Astrocyte (in vitro differentiated cells and primary cell): ENCODE data around the gene TUFT1. TPM values are rescaled to one million over a fixed set of nuclear protein-coding genes. Genes with fewer than 3 reads are reported as not detected.

Experiments used
- DNase-seq: peaks from one replicate; pipeline ENCODE4 v3.0.0-alpha.2; 2010; ENCODE audit warnings: low read depth
- FAIRE-seq: peaks from 2 replicates; lab custom pipeline; 2011; peaks lifted over from hg19 to GRCh38; lab: Jason Lieb, UNC
- H2AFZ ChIP-seq: 2 replicates; pipeline ENCODE4 v1.6.0; 2012; ENCODE audit warnings: low read depth, low read length, inconsistent platforms
- H3K27ac ChIP-seq: 2 replicates; pipeline ENCODE4 v1.5.1; 2011; ENCODE audit warnings: low read depth, low read length, inconsistent platforms
- H3K27me3 ChIP-seq: 2 replicates; pipeline ENCODE4 v1.6.0; 2011; ENCODE audit warnings: low read length, inconsistent platforms; ENCODE audit not compliant: insufficient read depth
- H3K36me3 ChIP-seq: 2 replicates; pipeline ENCODE4 v1.5.1; 2011; ENCODE audit warnings: low read length, inconsistent platforms; ENCODE audit not compliant: insufficient read depth
- H3K4me1 ChIP-seq: 2 replicates; pipeline ENCODE4 v1.5.1; 2011; ENCODE audit warnings: low read length, inconsistent platforms; ENCODE audit not compliant: insufficient read depth
- H3K4me2 ChIP-seq: 2 replicates; pipeline ENCODE4 v1.6.0; 2012; ENCODE audit warnings: low read length, inconsistent platforms
- H3K4me3 ChIP-seq: 2 replicates; pipeline ENCODE4 v1.5.1; 2011; ENCODE audit warnings: low read depth, mild to moderate bottlenecking, low read length, inconsistent platforms; ENCODE audit not compliant: insufficient read depth
- H3K79me2 ChIP-seq: 2 replicates; pipeline ENCODE4 v1.6.0; 2012; ENCODE audit warnings: mild to moderate bottlenecking, low read length, inconsistent platforms; ENCODE audit not compliant: insufficient read depth
- H3K9ac ChIP-seq: 2 replicates; pipeline ENCODE4 v1.6.0; 2012; ENCODE audit warnings: mild to moderate bottlenecking, low read length, inconsistent platforms
- H3K9me3 ChIP-seq: 2 replicates; pipeline ENCODE4 v1.5.1; 2012; ENCODE audit warnings: low read depth, mild to moderate bottlenecking, low read length, inconsistent platforms; ENCODE audit not compliant: insufficient read depth
- H4K20me1 ChIP-seq: 2 replicates; pipeline ENCODE4 v1.6.0; 2012; ENCODE audit warnings: low read length, inconsistent platforms; ENCODE audit not compliant: insufficient read depth
- H3K27ac Mint-ChIP-seq: one replicate; pipeline ENCODE4 v1.8.0; 2021; ENCODE audit warnings: mild to moderate bottlenecking, mixed read lengths; ENCODE audit not compliant: unreplicated experiment
- H3K27me3 Mint-ChIP-seq: one replicate; pipeline ENCODE4 v1.8.0; 2021; ENCODE audit warnings: low read depth, mixed read lengths; ENCODE audit not compliant: unreplicated experiment
- H3K36me3 Mint-ChIP-seq: one replicate; pipeline ENCODE4 v1.8.0; 2021; ENCODE audit warnings: low read depth, mixed read lengths; ENCODE audit not compliant: unreplicated experiment
- H3K4me1 Mint-ChIP-seq: one replicate; pipeline ENCODE4 v1.8.0; 2021; ENCODE audit warnings: low read depth, mixed read lengths; ENCODE audit not compliant: unreplicated experiment
- H3K4me3 Mint-ChIP-seq: one replicate; pipeline ENCODE4 v1.8.0; 2021; ENCODE audit warnings: mild to moderate bottlenecking, moderate library complexity, mixed read lengths; ENCODE audit not compliant: unreplicated experiment
- H3K9me3 Mint-ChIP-seq: one replicate; pipeline ENCODE4 v1.8.0; 2021; ENCODE audit warnings: mild to moderate bottlenecking, mixed read lengths; ENCODE audit not compliant: unreplicated experiment
- EZH2 ChIP-seq: IDR thresholded peaks from 2 replicates; pipeline ENCODE4 v1.6.1; 2012; ENCODE audit warnings: mild to moderate bottlenecking, low read length, inconsistent platforms; ENCODE audit not compliant: insufficient read depth
- total RNA-seq: library from RNA; stranded (reverse); gene quantifications from 2 replicates; pipeline ENCODE4 v1.2.1, GENCODE V29; 2021
- TF ChIP-seq, protein P1 (sequence below): IDR thresholded peaks from 2 replicates; pipeline ENCODE4 v1.5.1; 2011; ENCODE audit warnings: low read depth, mild to moderate bottlenecking, inconsistent platforms, low read length, moderate library complexity; ENCODE audit not compliant: insufficient read depth

The TUFT1 gene
- total RNA-seq, 1 donor from 2014 or later, result 90.6 TPM

DNA sequence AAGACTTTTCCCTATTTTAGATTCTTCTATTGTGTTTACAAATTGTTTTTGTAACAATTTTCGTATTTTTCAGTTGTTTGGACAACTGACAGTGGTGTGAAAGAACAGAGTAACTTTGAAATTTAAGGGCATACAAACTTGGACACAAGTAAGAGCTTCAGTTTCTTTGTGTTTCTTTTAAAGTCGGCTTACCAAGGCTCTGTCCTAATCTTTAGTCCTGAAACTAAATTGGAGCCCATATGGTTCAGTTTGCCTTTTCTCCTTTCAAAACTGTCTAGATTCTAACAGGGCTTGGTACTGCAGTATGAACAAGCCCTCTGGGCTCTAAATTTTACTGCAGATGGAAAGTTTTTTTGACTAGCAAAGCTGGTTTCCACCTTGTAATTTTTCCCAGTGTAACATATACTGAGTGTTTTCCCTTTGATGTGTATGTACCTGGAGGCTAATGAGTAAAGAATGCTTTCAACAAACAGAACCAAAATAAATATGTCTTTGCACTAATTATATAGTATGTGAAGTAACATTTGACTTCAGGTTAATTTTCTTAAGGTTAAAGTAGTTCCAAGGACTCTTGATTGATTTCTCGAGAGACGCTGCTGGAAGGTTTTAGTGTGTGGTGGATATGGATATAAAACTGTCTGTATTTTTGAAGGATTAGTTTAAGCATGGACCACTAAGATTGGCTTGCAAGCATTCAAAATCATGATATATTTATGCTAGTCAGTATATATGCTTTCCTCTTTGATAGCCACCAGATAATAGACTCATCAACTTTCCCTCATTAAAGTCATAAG lies 75.8 kb downstream of the TUFT1 start:
- Histone ChIP-seq H3K27ac (peak overlapping the region; percentile 0), H3K4me3 (no peak overlapping the region), H3K9me3 (no peaks in the 10 kb centered on the region), H2AFZ (no peak overlapping the region), H3K36me3 (peaks cover 4% of the 10 kb centered on the region), H4K20me1 (peaks cover 61% of the 10 kb centered on the region), H3K79me2 (peaks cover 72% of the 10 kb centered on the region), H3K9ac (no peak overlapping the region), H3K4me2 (peak overlapping the region; percentile 55), H3K27me3 (no peaks in the 10 kb centered on the region), H3K4me1 (peaks cover 35% of the 10 kb centered on the region)
- DNase-seq, result no peak
- Mint-ChIP-seq H3K27ac (peak overlapping the region; percentile 63), H3K4me3 (peak overlapping the region; percentile 57), H3K36me3 (peaks cover 3% of the 10 kb centered on the region), H3K9me3 (no peaks in the 10 kb centered on the region), H3K4me1 (peaks cover 40% of the 10 kb centered on the region), H3K27me3 (no peaks in the 10 kb centered on the region)
- TF ChIP-seq EZH2, result no peak
- TF ChIP-seq, protein P1, sequence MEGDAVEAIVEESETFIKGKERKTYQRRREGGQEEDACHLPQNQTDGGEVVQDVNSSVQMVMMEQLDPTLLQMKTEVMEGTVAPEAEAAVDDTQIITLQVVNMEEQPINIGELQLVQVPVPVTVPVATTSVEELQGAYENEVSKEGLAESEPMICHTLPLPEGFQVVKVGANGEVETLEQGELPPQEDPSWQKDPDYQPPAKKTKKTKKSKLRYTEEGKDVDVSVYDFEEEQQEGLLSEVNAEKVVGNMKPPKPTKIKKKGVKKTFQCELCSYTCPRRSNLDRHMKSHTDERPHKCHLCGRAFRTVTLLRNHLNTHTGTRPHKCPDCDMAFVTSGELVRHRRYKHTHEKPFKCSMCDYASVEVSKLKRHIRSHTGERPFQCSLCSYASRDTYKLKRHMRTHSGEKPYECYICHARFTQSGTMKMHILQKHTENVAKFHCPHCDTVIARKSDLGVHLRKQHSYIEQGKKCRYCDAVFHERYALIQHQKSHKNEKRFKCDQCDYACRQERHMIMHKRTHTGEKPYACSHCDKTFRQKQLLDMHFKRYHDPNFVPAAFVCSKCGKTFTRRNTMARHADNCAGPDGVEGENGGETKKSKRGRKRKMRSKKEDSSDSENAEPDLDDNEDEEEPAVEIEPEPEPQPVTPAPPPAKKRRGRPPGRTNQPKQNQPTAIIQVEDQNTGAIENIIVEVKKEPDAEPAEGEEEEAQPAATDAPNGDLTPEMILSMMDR, result no peak
- no peak for FAIRE-seq

DNA sequence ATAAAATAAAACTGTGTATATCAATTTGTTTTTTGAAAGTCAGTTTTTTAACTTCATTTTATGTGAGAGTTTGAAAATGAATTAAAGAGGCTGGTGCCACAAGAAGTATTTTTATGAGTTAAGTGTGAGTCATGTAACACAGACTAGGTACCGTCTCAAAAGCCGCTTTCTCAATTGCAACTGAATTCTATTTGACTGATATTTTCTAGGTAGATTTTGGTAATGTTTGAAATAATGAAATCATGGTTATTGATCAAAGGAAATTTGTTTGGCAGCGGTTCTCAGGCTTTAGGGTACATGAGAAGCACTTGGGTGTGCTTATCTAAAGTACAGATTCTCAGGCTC lies 76.4 kb downstream of the TUFT1 start:
- H3K27me3 Mint-ChIP-seq, result no peaks in the 10 kb centered on the region
- H3K79me2 ChIP-seq, result peaks cover 77% of the 10 kb centered on the region
- no peaks in the 10 kb centered on the region for H3K27me3 ChIP-seq
- peaks cover 3% of the 10 kb centered on the region for H3K36me3 Mint-ChIP-seq
- H3K4me1 ChIP-seq, result peaks cover 32% of the 10 kb centered on the region
- H3K9ac ChIP-seq, result peak overlapping the region; percentile 34
- no peak for TF ChIP-seq EZH2
- TF ChIP-seq, protein P1, result no peak
- peak overlapping the region; percentile 55 for H3K4me2 ChIP-seq
- H3K9me3 ChIP-seq, result no peaks in the 10 kb centered on the region
- H4K20me1 ChIP-seq, result peaks cover 66% of the 10 kb centered on the region
- H3K27ac ChIP-seq, result peak overlapping the region; percentile 28
- peaks cover 4% of the 10 kb centered on the region for H3K36me3 ChIP-seq
- peaks cover 44% of the 10 kb centered on the region for H3K4me1 Mint-ChIP-seq
- H3K4me3 Mint-ChIP-seq, result peak overlapping the region; percentile 57
- peak overlapping the region; percentile 63 for H3K27ac Mint-ChIP-seq
- H3K4me3 ChIP-seq, result no peak overlapping the region
- FAIRE-seq (no peak), DNase-seq (peak; percentile 31)
- H2AFZ ChIP-seq, result no peak overlapping the region
- no peaks in the 10 kb centered on the region for H3K9me3 Mint-ChIP-seq

DNA sequence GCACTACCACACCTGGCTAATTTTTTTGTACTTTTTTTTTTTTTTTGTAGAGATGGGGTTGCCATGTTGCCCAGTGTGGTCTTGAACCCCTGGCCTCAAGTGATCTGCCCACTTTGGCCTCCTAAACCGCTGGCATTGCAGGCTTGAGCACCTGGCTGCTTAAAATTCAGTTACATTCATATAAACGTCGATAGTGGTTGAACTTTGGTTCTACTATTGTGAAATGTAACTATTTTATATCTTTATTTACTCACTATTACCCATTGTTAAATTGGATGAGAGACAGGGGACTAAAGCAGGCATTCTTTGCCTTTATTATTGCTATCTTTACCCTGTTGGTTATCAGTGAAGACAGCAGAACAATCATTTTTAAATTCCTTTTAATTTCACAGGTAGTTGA lies 77.9 kb downstream of the TUFT1 start:
- H3K4me2 ChIP-seq, result no peak overlapping the region
- H3K36me3 ChIP-seq, result peaks cover 4% of the 10 kb centered on the region
- H3K36me3 Mint-ChIP-seq, result peaks cover 3% of the 10 kb centered on the region
- H3K4me3 ChIP-seq, result no peak overlapping the region
- H2AFZ ChIP-seq, result no peak overlapping the region
- H3K27ac Mint-ChIP-seq, result no peak overlapping the region
- no peaks in the 10 kb centered on the region for H3K27me3 ChIP-seq
- H3K9me3 ChIP-seq, result no peaks in the 10 kb centered on the region
- no peak overlapping the region for H3K4me3 Mint-ChIP-seq
- H3K9me3 Mint-ChIP-seq, result no peaks in the 10 kb centered on the region
- H3K27ac ChIP-seq, result no peak overlapping the region
- peaks cover 83% of the 10 kb centered on the region for H3K79me2 ChIP-seq
- peaks cover 47% of the 10 kb centered on the region for H3K4me1 Mint-ChIP-seq
- DNase-seq (no peak), FAIRE-seq (no peak)
- H3K4me1 ChIP-seq, result peaks cover 28% of the 10 kb centered on the region
- H3K9ac ChIP-seq, result no peak overlapping the region
- peaks cover 68% of the 10 kb centered on the region for H4K20me1 ChIP-seq
- TF ChIP-seq EZH2, result no peak
- TF ChIP-seq, protein P1, result no peak
- H3K27me3 Mint-ChIP-seq, result no peaks in the 10 kb centered on the region
